ENCODE data around the gene KNDC1. TPM values are rescaled to one million over a fixed set of nuclear protein-coding genes. Genes with fewer than 3 reads are reported as not detected.

KNDC1 gene
- total RNA-seq, 4 donors from 2014 or later, result 0.42 to 1.7 (median 0.95) TPM

DNA sequence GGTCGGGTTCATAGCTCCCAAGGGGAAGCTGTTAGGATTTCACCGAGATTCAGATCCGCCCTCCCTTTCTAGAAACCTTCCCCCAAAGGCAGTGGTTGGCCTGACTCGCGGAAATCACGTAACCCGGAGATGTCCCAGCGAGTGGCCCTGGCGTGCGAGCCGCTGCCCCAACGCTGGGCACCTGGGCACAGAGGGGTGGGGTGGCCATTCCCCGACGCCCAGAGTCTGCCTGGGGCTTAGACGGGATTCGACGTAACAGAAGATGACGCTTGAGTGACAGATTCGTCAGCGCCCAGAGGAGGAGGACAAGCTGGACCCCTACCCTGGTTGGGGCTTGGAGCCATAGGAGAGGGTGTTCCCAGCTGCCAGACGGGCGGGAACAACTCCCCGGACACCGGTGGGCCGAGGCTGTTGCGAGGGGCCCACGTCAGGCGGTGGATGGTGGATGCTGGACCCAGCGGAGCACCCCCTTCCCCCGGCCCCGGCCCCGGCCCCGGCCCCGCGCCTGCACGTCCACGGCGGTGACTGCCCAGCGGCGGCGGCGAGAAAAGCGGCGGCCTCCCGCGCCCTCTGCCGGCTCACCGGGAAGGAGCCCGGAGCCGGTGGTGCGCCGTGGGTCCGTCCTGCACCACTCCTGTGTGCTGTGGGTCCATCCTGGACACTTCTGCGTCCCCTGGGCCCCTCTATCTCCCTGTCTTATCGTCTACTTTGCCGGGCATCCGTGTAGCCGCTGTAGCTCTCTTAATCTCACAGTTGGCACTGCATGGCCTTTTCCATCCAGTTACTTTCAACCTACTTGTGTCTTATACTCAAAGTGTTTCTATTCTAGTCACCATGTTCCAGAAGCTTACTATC lies 35.4 kb upstream of the KNDC1 start:
- 44% methylated on average over 25 of the region's 58 CpGs for WGBS
- DNase-seq (ENCODE audit: extremely low spot score), result no peak

DNA sequence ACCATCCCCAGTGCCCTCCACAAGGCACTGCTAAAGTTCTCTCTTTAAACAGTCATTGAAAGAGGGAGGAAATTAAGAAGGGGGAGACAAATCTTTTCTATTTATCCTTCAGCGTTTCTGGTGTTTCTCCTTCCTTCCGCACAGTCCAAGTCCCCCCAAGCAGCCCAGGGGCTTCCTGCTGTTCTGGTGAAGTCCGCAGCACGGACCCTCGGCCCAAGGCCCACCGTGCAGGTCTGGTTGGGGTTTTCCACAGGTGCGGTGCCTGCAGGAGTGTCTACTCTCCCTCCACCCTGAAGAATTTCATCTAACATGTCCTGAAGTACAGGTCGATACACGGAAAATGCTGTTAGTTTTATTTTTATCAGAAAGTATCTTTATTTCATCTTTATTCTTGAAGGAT lies 34.1 kb upstream of the KNDC1 start:
- Histone ChIP-seq H3K4me3 (no peak overlapping the region), H3K4me1 (peaks cover 0 to 6% (median 3%) of the 10 kb centered on the region in 4 donors), H3K27me3 (peaks cover 0 to 59% (median 2%) of the 10 kb centered on the region in 4 donors), H3K27ac (replicated peaks in 1 of 4) (no peak overlapping the region), H3K36me3 (no peaks in the 10 kb centered on the region), H3K9me3 (no peaks in the 10 kb centered on the region)
- no peak for DNase-seq (ENCODE audit: extremely low spot score)
- WGBS, result 94% methylated on average over 9 of the region's 9 CpGs
- intact Hi-C loops (cut with DNase I), result loop anchor here (2.0 kb wide), 1 partner anchor 289 kb away; no protein-coding TSS in a partner anchor
- TF ChIP-seq CTCF (IDR thresholded peaks at IDR 0.05) (no peak), POLR2A (IDR thresholded peaks at IDR 0.05; ENCODE audit: low read depth) (no peak), POLR2AphosphoS5 (IDR thresholded peaks at IDR 0.05) (no peak)

More for the DNA sequence above, 35.4 kb upstream of the KNDC1 start:
- no peak overlapping the region for H3K27ac ChIP-seq (replicated peaks in 1 of 4)
- peaks cover 0 to 59% (median 2%) of the 10 kb centered on the region in 4 donors for H3K27me3 ChIP-seq
- intact Hi-C loops (cut with DNase I), result loop anchor here (2.0 kb wide), 1 partner anchor 288 kb away; no protein-coding TSS in a partner anchor
- H3K9me3 ChIP-seq, result peaks cover 0 to 7% (median 2%) of the 10 kb centered on the region in 4 donors
- H3K4me1 ChIP-seq, result peaks cover 0 to 6% (median 3%) of the 10 kb centered on the region in 4 donors
- no peak overlapping the region for H3K4me3 ChIP-seq
- H3K36me3 ChIP-seq, result no peaks in the 10 kb centered on the region
- no peak for TF ChIP-seq POLR2AphosphoS5 (IDR thresholded peaks at IDR 0.05)
- TF ChIP-seq CTCF (IDR thresholded peaks at IDR 0.05), result peak in 2 of 3 experiments; percentile 47 to 54

- TF ChIP-seq POLR2A (IDR thresholded peaks at IDR 0.05; ENCODE audit: low read depth) (no peak), EP300 (IDR thresholded peaks at IDR 0.05) (no peak), POLR2AphosphoS5 (IDR thresholded peaks at IDR 0.05) (no peak), CTCF (IDR thresholded peaks at IDR 0.05) (no peak)
- no peak overlapping the region for H3K4me3 ChIP-seq
- H3K36me3 ChIP-seq, result no peaks in the 10 kb centered on the region
- no peak overlapping the region for H3K27ac ChIP-seq (replicated peaks in 1 of 4)
- WGBS, result 94% methylated on average over 19 of the region's 57 CpGs
- H3K4me1 ChIP-seq, result peaks cover 0 to 6% (median 3%) of the 10 kb centered on the region in 4 donors
- intact Hi-C loops (cut with DNase I), result no loop called here
- H3K27me3 ChIP-seq, result peaks cover 0 to 59% (median 2%) of the 10 kb centered on the region in 4 donors
- no peaks in the 10 kb centered on the region for H3K9me3 ChIP-seq
- no peak for DNase-seq (ENCODE audit: extremely low spot score)
Observed at GRCh38 chr10:133126431-133127290, 33.4 kb upstream of the KNDC1 start.

GRCh38 chr10:133127291-133128125 lies 32.5 kb upstream of the KNDC1 start:
- Histone ChIP-seq H3K4me1 (peaks cover 0 to 6% (median 3%) of the 10 kb centered on the region in 4 donors), H3K4me3 (no peak overlapping the region), H3K27me3 (peaks cover 0 to 59% (median 2%) of the 10 kb centered on the region in 4 donors), H3K36me3 (no peaks in the 10 kb centered on the region), H3K27ac (replicated peaks in 1 of 4) (no peak overlapping the region), H3K9me3 (no peaks in the 10 kb centered on the region)
- WGBS, result 89% methylated on average over 22 of the region's 36 CpGs
- intact Hi-C loops (cut with DNase I), result no loop called here
- no peak for DNase-seq (ENCODE audit: extremely low spot score)
- TF ChIP-seq EP300 (IDR thresholded peaks at IDR 0.05), result no peak
- TF ChIP-seq CTCF (IDR thresholded peaks at IDR 0.05), result no peak
- no peak for TF ChIP-seq POLR2AphosphoS5 (IDR thresholded peaks at IDR 0.05)
- TF ChIP-seq POLR2A (IDR thresholded peaks at IDR 0.05; ENCODE audit: low read depth), result no peak

Measured in esophagus muscularis mucosa (tissue), 4 donors.